ENCODE measurements around the gene ECHS1. TPM values are rescaled to one million over a fixed set of nuclear protein-coding genes. Genes with fewer than 3 reads are reported as not detected.

The ECHS1 gene
- total and polyA plus RNA-seq, 9 of the 15 experiments (the other 6 are each of a cell fraction or from before 2014, with no cell fraction given), result 16.6 to 100 (median 68.1) TPM

GRCh38 chr10:133394064-133394663 is 21.0 kb upstream of the ECHS1 start, which contains the start of gene MTG1 (continued):
- TF ChIP-seq AFF4 (CRISPR knock-in tag; IDR thresholded peaks at IDR 0.05) (peak; percentile 24; the same call in 1 of the 2 replicates), FOXP4 (CRISPR knock-in tag; IDR thresholded peaks at IDR 0.05; ENCODE audit: borderline replicate concordance) (no peak), NONO (IDR thresholded peaks at IDR 0.05; ENCODE audit: low read depth in 2 of 2, low read length in 1 of 2) (peak; percentile 73; a peak in 2 of 4 replicates), TARDBP (IDR thresholded peaks at IDR 0.05) (0 out of 2 replicates have a peak, but pooled peaks have one; percentile 40), MTA2 (IDR thresholded peaks at IDR 0.05; ENCODE audit: low read depth) (no peak), C11orf30 (IDR thresholded peaks at IDR 0.05; ENCODE audit: low read depth) (peak; percentile 68), THAP7 (CRISPR knock-in tag; IDR thresholded peaks at IDR 0.05) (peak; percentile 98), PHF20 (IDR thresholded peaks at IDR 0.05; ENCODE audit: partially characterized antibody) (peak; percentile 84), ZNF639 (CRISPR knock-in tag; conservative IDR thresholded peaks at IDR 0.05 in 1 of 2, IDR thresholded peaks at IDR 0.05 in 1 of 2) (peak in 1 of 2 experiments; percentile 98; a peak in 2 of 4 replicates), RCOR1 (IDR thresholded peaks at IDR 0.05; ENCODE audit: borderline replicate concordance in 1 of 2, low read depth in 2 of 2, low read length in 2 of 2) (0 out of 4 replicates have a peak, but pooled peaks of 1 of the 2 experiments have one; percentile 29), VEZF1 (CRISPR knock-in tag; IDR thresholded peaks at IDR 0.05) (peak; percentile 71), CREM (IDR thresholded peaks at IDR 0.05; ENCODE audit: low read depth) (peak; percentile 87), RAD21 (CRISPR knock-in tag; conservative IDR thresholded peaks at IDR 0.05 in 1 of 2, IDR thresholded peaks at IDR 0.05 in 1 of 2) (0 out of 4 replicates have a peak, but pooled peaks of 1 of the 2 experiments have one; percentile 25), CXXC5 (CRISPR knock-in tag; IDR thresholded peaks at IDR 0.05) (peak; percentile 97), CREBBP (IDR thresholded peaks at IDR 0.05; ENCODE audit: low read depth, low read length) (no peak), SETDB1 (IDR thresholded peaks at IDR 0.05; ENCODE audit: low read length) (no peak)
